Measurements from ENCODE around the gene ONECUT1. TPM values are rescaled to one million over a fixed set of nuclear protein-coding genes. Genes with fewer than 3 reads are reported as not detected.

ONECUT1 gene
- total and polyA plus RNA-seq, 2 donors (not counting 3 experiments of a cell fraction or from before 2014, with no cell fraction given) = not detected

GRCh38 chr15:52795464-52796227 is 5.5 kb upstream of the ONECUT1 start:
- POLR2A ChIA-PET = no interaction called here
- Histone ChIP-seq H3K4me2 (ENCODE audit: insufficient read depth, low read length) (no peak overlapping the region), H3K27ac (ENCODE audit: insufficient read depth, low read depth, low read length) (no peak overlapping the region), H3K9me1 (replicated peaks; ENCODE audit: control insufficient read depth, extremely low read depth, insufficient read depth, low read length) (no peaks in the 10 kb centered on the region), H3K27me3 (ENCODE audit: control insufficient read depth in 2 of 2, insufficient read depth in 2 of 2, low read length in 2 of 2) (peaks cover 93 to 100% of the 10 kb centered on the region in 2 experiments), H3K36me3 (ENCODE audit: control insufficient read depth in 2 of 2, extremely low read depth in 1 of 2, insufficient read depth in 2 of 2, low read length in 2 of 2) (no peaks in the 10 kb centered on the region), H3K79me2 (ENCODE audit: control insufficient read depth, insufficient read depth, low read length) (no peaks in the 10 kb centered on the region), H3K4me3 (replicated peaks in 1 of 3; ENCODE audit: insufficient read depth in 1 of 3, low read depth in 1 of 3, low read length in 3 of 3) (no peak overlapping the region), H3K4me1 (ENCODE audit: control insufficient read depth, extremely low read depth, insufficient read depth, low read length) (peaks cover 3% of the 10 kb centered on the region), H3K9ac (replicated peaks; ENCODE audit: extremely low read depth, insufficient read depth, low read length) (no peak overlapping the region), H3K9me3 (replicated peaks; ENCODE audit: control insufficient read depth, insufficient read depth, low read length) (no peaks in the 10 kb centered on the region), H4K20me1 (replicated peaks; ENCODE audit: control insufficient read depth, extremely low read depth, insufficient read depth, low read length) (no peaks in the 10 kb centered on the region), H2AFZ (ENCODE audit: low read depth, low read length) (no peak overlapping the region)
- TF ChIP-seq EZH2 (IDR thresholded peaks at IDR 0.05; ENCODE audit: borderline replicate concordance, low read depth, low read length, severe bottlenecking) = peak; percentile 93
- TF ChIP-seq MYC (IDR thresholded peaks at IDR 0.05; ENCODE audit: low read depth, low read length) = no peak
- TF ChIP-seq CTCF (IDR thresholded peaks at IDR 0.05; ENCODE audit: extremely low read depth in 1 of 2, insufficient read depth in 1 of 2, low read depth in 1 of 2, low read length in 2 of 2) = no peak
- TF ChIP-seq FOS (IDR thresholded peaks at IDR 0.05; ENCODE audit: borderline replicate concordance, insufficient read depth, low read length) = no peak
- BruUV-seq (replicated peaks) = no TSS peak
- CTCF ChIA-PET = interaction anchor here (1.1 kb wide), 1 partner anchor 9 kb away, joined by 3 read pairs; no protein-coding TSS in a partner anchor
- FAIRE-seq (no peak), DNase-seq (ENCODE audit: low read depth, low spot score) (no peak)
- dilution Hi-C loops (cut with MboI; ENCODE audit: extremely low pct_ligation_motif_present, low sequenced_read_pairs) (no loop called here), intact Hi-C loops (cut with micrococcal nuclease) (no loop called here)

Measured in endothelial cell of umbilical vein (primary cell).